ENCODE results near the gene OSM. TPM values are rescaled to one million over a fixed set of nuclear protein-coding genes. Genes with fewer than 3 reads are reported as not detected.

Gene OSM
- total RNA-seq, 2 donors from 2014 or later = 2.5 TPM; not detected in 1

- no peak for DNase-seq (ENCODE audit: low spot score)
- no peaks in the 10 kb centered on the region for H3K9me3 ChIP-seq
- 71% methylated on average over 18 of the region's 21 CpGs for WGBS
- no peaks in the 10 kb centered on the region for H3K27me3 ChIP-seq (replicated peaks; ENCODE audit: insufficient read depth)
- no peak overlapping the region for H3K27ac ChIP-seq
- no peak for TF ChIP-seq POLR2AphosphoS5 (IDR thresholded peaks at IDR 0.05)
- TF ChIP-seq POLR2A (IDR thresholded peaks at IDR 0.05) = no peak
- TF ChIP-seq, protein P1, sequence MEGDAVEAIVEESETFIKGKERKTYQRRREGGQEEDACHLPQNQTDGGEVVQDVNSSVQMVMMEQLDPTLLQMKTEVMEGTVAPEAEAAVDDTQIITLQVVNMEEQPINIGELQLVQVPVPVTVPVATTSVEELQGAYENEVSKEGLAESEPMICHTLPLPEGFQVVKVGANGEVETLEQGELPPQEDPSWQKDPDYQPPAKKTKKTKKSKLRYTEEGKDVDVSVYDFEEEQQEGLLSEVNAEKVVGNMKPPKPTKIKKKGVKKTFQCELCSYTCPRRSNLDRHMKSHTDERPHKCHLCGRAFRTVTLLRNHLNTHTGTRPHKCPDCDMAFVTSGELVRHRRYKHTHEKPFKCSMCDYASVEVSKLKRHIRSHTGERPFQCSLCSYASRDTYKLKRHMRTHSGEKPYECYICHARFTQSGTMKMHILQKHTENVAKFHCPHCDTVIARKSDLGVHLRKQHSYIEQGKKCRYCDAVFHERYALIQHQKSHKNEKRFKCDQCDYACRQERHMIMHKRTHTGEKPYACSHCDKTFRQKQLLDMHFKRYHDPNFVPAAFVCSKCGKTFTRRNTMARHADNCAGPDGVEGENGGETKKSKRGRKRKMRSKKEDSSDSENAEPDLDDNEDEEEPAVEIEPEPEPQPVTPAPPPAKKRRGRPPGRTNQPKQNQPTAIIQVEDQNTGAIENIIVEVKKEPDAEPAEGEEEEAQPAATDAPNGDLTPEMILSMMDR (IDR thresholded peaks at IDR 0.05) = no peak
- H3K36me3 ChIP-seq = no peaks in the 10 kb centered on the region
- intact Hi-C loops (cut with DNase I) = no loop called here
- no peaks in the 10 kb centered on the region for H3K4me1 ChIP-seq (replicated peaks)
- H3K4me3 ChIP-seq = no peak overlapping the region
Observed at GRCh38 chr22:30228509-30229359, 37.9 kb downstream of the OSM start.

GRCh38 chr22:30227438-30228228 is 39.0 kb downstream of the OSM start:
- TF ChIP-seq POLR2A (IDR thresholded peaks at IDR 0.05) (no peak), POLR2AphosphoS5 (IDR thresholded peaks at IDR 0.05) (no peak)
- TF ChIP-seq, protein P1 (IDR thresholded peaks at IDR 0.05) = no peak
- 95% methylated on average over 4 of the region's 4 CpGs for WGBS

GRCh38 chr22:30226192-30226832 is 40.3 kb downstream of the OSM start:
- no peak for DNase-seq (ENCODE audit: low spot score)
- no peak overlapping the region for H3K27ac ChIP-seq
- WGBS = 84% methylated on average over 11 of the region's 11 CpGs

More at GRCh38 chr22:30227438-30228228, 39.0 kb downstream of the OSM start:
- Histone ChIP-seq H3K27ac (no peak overlapping the region), H3K4me1 (replicated peaks) (no peaks in the 10 kb centered on the region), H3K36me3 (no peaks in the 10 kb centered on the region), H3K9me3 (no peaks in the 10 kb centered on the region), H3K4me3 (no peak overlapping the region), H3K27me3 (replicated peaks; ENCODE audit: insufficient read depth) (no peaks in the 10 kb centered on the region)
- intact Hi-C loops (cut with DNase I) = no loop called here
- DNase-seq (ENCODE audit: low spot score) = no peak

DNA sequence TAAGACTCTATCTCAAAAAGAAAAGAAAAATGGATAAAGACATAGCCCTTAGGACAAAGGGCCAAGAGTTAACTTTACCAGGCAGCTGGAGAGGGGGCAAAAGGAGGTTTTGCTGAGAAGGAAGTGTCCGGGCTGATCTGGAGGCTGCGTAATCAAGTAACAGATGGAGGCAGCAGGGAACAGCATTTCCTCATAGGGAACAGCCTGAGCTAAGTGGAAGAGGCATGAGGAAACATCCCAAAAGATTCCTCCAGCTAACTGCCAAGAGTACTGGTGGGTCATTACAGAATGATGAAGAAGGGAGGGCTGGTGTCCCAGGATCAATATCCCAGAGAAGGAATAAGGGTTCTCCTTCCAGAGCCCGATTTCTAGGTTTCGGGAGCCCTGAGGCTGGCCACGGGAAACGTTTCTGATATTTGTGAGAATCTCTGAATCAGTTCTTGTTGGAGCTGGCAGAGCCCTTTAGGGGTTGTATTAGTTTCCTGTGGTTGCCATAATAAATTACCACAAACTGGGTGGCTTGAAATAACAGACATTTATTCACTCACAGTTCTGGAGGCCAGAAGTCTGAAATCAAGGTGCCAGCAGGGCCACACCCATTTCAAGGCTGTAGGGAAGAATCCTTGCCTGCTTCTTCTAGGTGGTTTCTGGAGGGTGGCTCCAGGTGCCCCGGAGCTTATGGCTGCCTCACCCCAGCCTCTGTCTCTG is 41.3 kb downstream of the OSM start:
- Histone ChIP-seq H3K9me3 (no peaks in the 10 kb centered on the region), H3K36me3 (no peaks in the 10 kb centered on the region), H3K4me3 (no peak overlapping the region), H3K27me3 (replicated peaks; ENCODE audit: insufficient read depth) (no peaks in the 10 kb centered on the region), H3K4me1 (replicated peaks) (no peaks in the 10 kb centered on the region), H3K27ac (no peak overlapping the region)
- WGBS = 91% methylated on average over 7 of the region's 7 CpGs
- TF ChIP-seq, protein P1 (IDR thresholded peaks at IDR 0.05) = no peak
- TF ChIP-seq POLR2A (IDR thresholded peaks at IDR 0.05) (no peak), POLR2AphosphoS5 (IDR thresholded peaks at IDR 0.05) (no peak)
- DNase-seq (ENCODE audit: low spot score) = no peak
- intact Hi-C loops (cut with DNase I) = no loop called here

More at GRCh38 chr22:30226192-30226832, 40.3 kb downstream of the OSM start:
- Histone ChIP-seq H3K9me3 (no peaks in the 10 kb centered on the region), H3K27me3 (replicated peaks; ENCODE audit: insufficient read depth) (no peaks in the 10 kb centered on the region), H3K4me3 (no peak overlapping the region), H3K36me3 (no peaks in the 10 kb centered on the region), H3K4me1 (replicated peaks) (no peaks in the 10 kb centered on the region)
- intact Hi-C loops (cut with DNase I) = no loop called here
- TF ChIP-seq POLR2AphosphoS5 (IDR thresholded peaks at IDR 0.05) (no peak), POLR2A (IDR thresholded peaks at IDR 0.05) (no peak)
- TF ChIP-seq, protein P1 (IDR thresholded peaks at IDR 0.05) = no peak
